Breast epithelium (tissue), 3 donors: ENCODE results near the gene SP9.

Experiments used
- CTCF ChIP-seq, 3 donors: fragments of 450-650 bp; IDR thresholded peaks; one replicate each; pipeline ENCODE4 v1.5.1; 2016 to 2017; ENCODE audit warnings: antibody characterized with exemption in 3 of 3, mild to moderate bottlenecking in 3 of 3, moderate library complexity in 3 of 3
- POLR2AphosphoS5 ChIP-seq, 3 donors: sonication (generic); formaldehyde crosslinking; IDR thresholded peaks; one replicate each; pipeline ENCODE4 v1.6.1; 2017; ENCODE audit warnings: antibody characterized with exemption in 3 of 3

GRCh38 chr2:174330945-174331594 lies 3.7 kb upstream of the SP9 start:
- no peak for TF ChIP-seq CTCF (IDR thresholded peaks at IDR 0.05)
- no peak for TF ChIP-seq POLR2AphosphoS5 (IDR thresholded peaks at IDR 0.05)
